ENCODE data around the gene CASZ1. TPM values are rescaled to one million over a fixed set of nuclear protein-coding genes. Genes with fewer than 3 reads are reported as not detected.

The CASZ1 gene
- total RNA-seq, 1 experiment from 2014 or later = 15.2 TPM

DNA sequence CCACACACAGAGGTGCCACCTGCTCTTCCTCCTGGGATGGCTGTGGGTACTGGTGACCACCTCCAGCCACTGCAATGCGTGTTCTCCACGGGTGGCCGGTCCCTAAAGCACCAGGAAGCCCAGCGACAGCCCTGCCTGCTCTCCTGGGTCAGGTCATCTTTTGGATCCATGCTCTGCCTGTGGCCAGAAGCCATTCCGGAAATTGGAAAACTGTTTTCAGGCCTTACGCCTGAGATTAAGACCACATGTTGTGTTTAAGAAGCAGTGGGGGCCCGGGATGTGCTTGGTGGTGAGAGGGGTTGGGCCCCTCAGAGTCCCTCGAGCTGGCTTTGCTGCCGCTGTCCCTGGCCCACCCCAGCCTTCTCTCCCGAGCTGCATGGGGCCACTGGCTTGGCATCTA lies 170.9 kb downstream of the CASZ1 start:
- no peak for DNase-seq
- no peaks in the 10 kb centered on the region for H3K9me3 ChIP-seq (ENCODE audit: insufficient read depth, low read depth)
- no peaks in the 10 kb centered on the region for H4K20me1 ChIP-seq (ENCODE audit: insufficient read depth)
- H3K27me3 ChIP-seq (ENCODE audit: insufficient read depth, low read depth) = no peaks in the 10 kb centered on the region
- no peaks in the 10 kb centered on the region for H3F3A ChIP-seq (ENCODE audit: insufficient read depth, low read depth)
- no peaks in the 10 kb centered on the region for H3K4me1 ChIP-seq (replicated peaks; ENCODE audit: insufficient read depth)
- no peak overlapping the region for H3K4me2 ChIP-seq
- no peak overlapping the region for H3K4me3 ChIP-seq
- no peaks in the 10 kb centered on the region for H3K36me3 ChIP-seq (ENCODE audit: low read depth)
- H3K79me2 ChIP-seq (ENCODE audit: low read depth) = no peaks in the 10 kb centered on the region
- BruUV-seq (replicated peaks) = no TSS peak
- ChIA-PET POLR2A (ENCODE audit: unreplicated experiment) (no interaction called here), CTCF (no interaction called here)
- H3K9me2 ChIP-seq (ENCODE audit: insufficient read depth) = no peaks in the 10 kb centered on the region
- TF ChIP-seq EZH2 (IDR thresholded peaks at IDR 0.05; ENCODE audit: low read depth) = no peak
- TF ChIP-seq, protein P1, sequence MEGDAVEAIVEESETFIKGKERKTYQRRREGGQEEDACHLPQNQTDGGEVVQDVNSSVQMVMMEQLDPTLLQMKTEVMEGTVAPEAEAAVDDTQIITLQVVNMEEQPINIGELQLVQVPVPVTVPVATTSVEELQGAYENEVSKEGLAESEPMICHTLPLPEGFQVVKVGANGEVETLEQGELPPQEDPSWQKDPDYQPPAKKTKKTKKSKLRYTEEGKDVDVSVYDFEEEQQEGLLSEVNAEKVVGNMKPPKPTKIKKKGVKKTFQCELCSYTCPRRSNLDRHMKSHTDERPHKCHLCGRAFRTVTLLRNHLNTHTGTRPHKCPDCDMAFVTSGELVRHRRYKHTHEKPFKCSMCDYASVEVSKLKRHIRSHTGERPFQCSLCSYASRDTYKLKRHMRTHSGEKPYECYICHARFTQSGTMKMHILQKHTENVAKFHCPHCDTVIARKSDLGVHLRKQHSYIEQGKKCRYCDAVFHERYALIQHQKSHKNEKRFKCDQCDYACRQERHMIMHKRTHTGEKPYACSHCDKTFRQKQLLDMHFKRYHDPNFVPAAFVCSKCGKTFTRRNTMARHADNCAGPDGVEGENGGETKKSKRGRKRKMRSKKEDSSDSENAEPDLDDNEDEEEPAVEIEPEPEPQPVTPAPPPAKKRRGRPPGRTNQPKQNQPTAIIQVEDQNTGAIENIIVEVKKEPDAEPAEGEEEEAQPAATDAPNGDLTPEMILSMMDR (conservative IDR thresholded peaks at IDR 0.05) = no peak
- intact Hi-C loops (cut with micrococcal nuclease; ENCODE audit: unreplicated experiment) = no loop called here
- H3K27ac ChIP-seq = no peak overlapping the region
- H2AFZ ChIP-seq = no peak overlapping the region

DNA sequence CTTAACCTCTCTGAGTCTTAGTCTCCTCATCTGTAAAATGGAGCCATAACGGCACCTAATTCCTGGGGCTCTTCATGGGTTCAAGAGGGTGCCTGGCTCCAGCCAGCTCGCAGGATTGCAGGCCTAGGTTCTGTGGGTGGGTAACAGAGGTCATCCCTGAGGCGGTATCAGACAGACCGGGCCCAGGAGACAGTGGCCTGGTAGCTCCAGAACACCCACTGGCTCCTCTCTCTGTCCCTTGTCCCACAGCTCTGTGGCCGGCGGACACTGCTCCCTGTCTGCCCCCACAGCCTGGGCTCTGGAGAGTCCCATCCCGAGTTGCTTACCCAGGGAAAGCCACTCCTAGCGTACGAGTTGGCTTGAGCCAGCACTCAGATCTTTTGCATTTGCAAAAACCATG lies 171.4 kb downstream of the CASZ1 start:
- ChIA-PET CTCF (no interaction called here), POLR2A (ENCODE audit: unreplicated experiment) (no interaction called here)
- Histone ChIP-seq H3K27ac (no peak overlapping the region), H3K36me3 (ENCODE audit: low read depth) (no peaks in the 10 kb centered on the region), H3K9me3 (ENCODE audit: insufficient read depth, low read depth) (no peaks in the 10 kb centered on the region), H2AFZ (no peak overlapping the region), H3K9me2 (ENCODE audit: insufficient read depth) (no peaks in the 10 kb centered on the region), H3K4me2 (no peak overlapping the region), H3K4me3 (no peak overlapping the region), H3K27me3 (ENCODE audit: insufficient read depth, low read depth) (no peaks in the 10 kb centered on the region), H3K79me2 (ENCODE audit: low read depth) (no peaks in the 10 kb centered on the region), H3K4me1 (replicated peaks; ENCODE audit: insufficient read depth) (no peaks in the 10 kb centered on the region), H4K20me1 (ENCODE audit: insufficient read depth) (no peaks in the 10 kb centered on the region), H3F3A (ENCODE audit: insufficient read depth, low read depth) (no peaks in the 10 kb centered on the region)
- no TSS peak for BruUV-seq (replicated peaks)
- intact Hi-C loops (cut with micrococcal nuclease; ENCODE audit: unreplicated experiment) = no loop called here
- DNase-seq = no peak
- no peak for TF ChIP-seq EZH2 (IDR thresholded peaks at IDR 0.05; ENCODE audit: low read depth)
- TF ChIP-seq, protein P1 (conservative IDR thresholded peaks at IDR 0.05) = no peak

DNA sequence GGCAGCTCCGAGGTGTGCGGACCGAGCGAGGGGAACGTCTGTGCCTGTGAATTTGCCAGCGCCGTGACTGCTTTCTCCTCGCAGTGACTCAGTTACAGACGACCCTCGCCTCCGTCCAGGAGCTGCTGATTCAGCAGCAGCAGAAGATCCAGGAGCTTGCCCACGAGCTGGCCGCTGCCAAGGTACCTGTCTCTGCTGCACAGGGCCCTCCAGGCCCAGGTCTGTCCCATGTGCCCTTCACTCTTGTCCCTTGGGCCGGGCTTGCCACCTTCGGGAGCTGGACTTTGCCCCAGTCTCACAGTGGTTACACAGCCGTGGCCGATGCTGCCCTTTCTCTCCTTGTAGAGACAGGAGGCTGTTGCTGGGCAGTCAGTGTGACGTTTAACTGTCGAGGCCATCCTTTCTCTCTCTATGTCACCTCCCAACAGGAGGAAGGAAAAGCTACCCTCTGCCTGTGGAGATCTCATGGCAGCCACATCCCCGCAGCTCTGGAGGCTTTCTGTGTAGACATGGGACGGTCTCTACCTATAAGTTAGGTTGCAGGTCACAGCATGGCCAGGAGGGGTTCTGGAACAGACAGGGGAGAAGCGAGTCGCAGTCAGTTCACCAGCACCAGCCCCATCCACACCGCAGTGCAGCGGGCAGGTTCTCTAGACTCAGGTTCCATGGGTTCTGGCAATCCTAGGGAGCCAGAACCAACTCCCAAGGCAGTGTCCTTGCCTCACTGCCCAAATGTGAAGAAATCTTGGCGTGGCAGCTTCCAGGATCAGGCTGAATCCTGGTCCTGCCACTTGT lies 172.0 kb downstream of the CASZ1 start:
- Histone ChIP-seq H3K4me3 (no peak overlapping the region), H4K20me1 (ENCODE audit: insufficient read depth) (no peaks in the 10 kb centered on the region), H3K9me3 (ENCODE audit: insufficient read depth, low read depth) (no peaks in the 10 kb centered on the region), H3K4me2 (no peak overlapping the region), H3K27ac (no peak overlapping the region), H3K4me1 (replicated peaks; ENCODE audit: insufficient read depth) (no peaks in the 10 kb centered on the region), H3K9me2 (ENCODE audit: insufficient read depth) (no peaks in the 10 kb centered on the region), H2AFZ (no peak overlapping the region), H3K79me2 (ENCODE audit: low read depth) (no peaks in the 10 kb centered on the region), H3K36me3 (ENCODE audit: low read depth) (no peaks in the 10 kb centered on the region), H3F3A (ENCODE audit: insufficient read depth, low read depth) (no peaks in the 10 kb centered on the region), H3K27me3 (ENCODE audit: insufficient read depth, low read depth) (no peaks in the 10 kb centered on the region)
- intact Hi-C loops (cut with micrococcal nuclease; ENCODE audit: unreplicated experiment) = no loop called here
- no peak for TF ChIP-seq EZH2 (IDR thresholded peaks at IDR 0.05; ENCODE audit: low read depth)
- TF ChIP-seq, protein P1 (conservative IDR thresholded peaks at IDR 0.05) = no peak
- CTCF ChIA-PET = no interaction called here
- POLR2A ChIA-PET (ENCODE audit: unreplicated experiment) = no interaction called here
- no peak for DNase-seq
- no TSS peak for BruUV-seq (replicated peaks)

Data from PC-9 (cell line).